NCI-H2196 (cell line): ENCODE measurements around the gene NME1.

Source experiments
- DNase-seq: peaks from one replicate; lab custom pipeline; 2025; ENCODE audit not compliant: unreplicated experiment; lab: John Stamatoyannopoulos, UW

Gene NME1

GRCh38 chr17:51189162-51189561 is 35.8 kb downstream of the NME1 start:
- no peak for DNase-seq

- DNase-seq = no peak
Observed at GRCh38 chr17:51189628-51190027, 36.3 kb downstream of the NME1 start.

- DNase-seq = no peak
Observed at GRCh38 chr17:51191895-51192294, 38.5 kb downstream of the NME1 start.

- DNase-seq = no peak
Observed at GRCh38 chr17:51197754-51198153, 44.4 kb downstream of the NME1 start.

GRCh38 chr17:51200295-51200694 is 46.9 kb downstream of the NME1 start:
- no peak for DNase-seq

- DNase-seq = no peak
Observed at GRCh38 chr17:51200846-51201245, 47.5 kb downstream of the NME1 start.

GRCh38 chr17:51203838-51204237 is 50.5 kb downstream of the NME1 start:
- DNase-seq = no peak
